Astrocyte (in vitro differentiated cells and primary cell): ENCODE measurements around the gene N4BP2.

Experiments used
- EZH2 ChIP-seq: IDR thresholded peaks from 2 replicates; pipeline ENCODE4 v1.6.1; 2012; ENCODE audit warnings: mild to moderate bottlenecking, low read length, inconsistent platforms; ENCODE audit not compliant: insufficient read depth
- TF ChIP-seq, protein P1 (sequence below): IDR thresholded peaks from 2 replicates; pipeline ENCODE4 v1.5.1; 2011; ENCODE audit warnings: low read depth, mild to moderate bottlenecking, inconsistent platforms, low read length, moderate library complexity; ENCODE audit not compliant: insufficient read depth

DNA sequence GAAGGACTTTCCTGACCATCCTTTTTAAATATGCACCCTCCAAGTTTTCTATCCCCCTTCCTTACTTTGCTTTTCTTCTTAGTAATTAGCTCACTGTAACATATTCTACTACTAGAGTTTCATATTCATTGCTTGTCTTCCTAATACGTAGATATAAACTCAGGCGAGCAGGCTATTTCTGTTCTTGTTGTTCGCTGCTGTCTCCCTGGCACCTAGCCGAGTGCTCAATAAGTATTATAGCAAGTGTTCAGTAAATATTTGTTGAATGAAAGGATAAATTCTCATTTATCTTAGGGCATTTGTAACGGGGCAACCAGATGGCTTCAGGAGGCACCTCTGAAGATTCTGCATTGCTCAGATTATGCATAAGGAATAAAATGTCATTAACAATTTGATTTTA, 133.4 kb downstream of the N4BP2 start:
- TF ChIP-seq, protein P1, sequence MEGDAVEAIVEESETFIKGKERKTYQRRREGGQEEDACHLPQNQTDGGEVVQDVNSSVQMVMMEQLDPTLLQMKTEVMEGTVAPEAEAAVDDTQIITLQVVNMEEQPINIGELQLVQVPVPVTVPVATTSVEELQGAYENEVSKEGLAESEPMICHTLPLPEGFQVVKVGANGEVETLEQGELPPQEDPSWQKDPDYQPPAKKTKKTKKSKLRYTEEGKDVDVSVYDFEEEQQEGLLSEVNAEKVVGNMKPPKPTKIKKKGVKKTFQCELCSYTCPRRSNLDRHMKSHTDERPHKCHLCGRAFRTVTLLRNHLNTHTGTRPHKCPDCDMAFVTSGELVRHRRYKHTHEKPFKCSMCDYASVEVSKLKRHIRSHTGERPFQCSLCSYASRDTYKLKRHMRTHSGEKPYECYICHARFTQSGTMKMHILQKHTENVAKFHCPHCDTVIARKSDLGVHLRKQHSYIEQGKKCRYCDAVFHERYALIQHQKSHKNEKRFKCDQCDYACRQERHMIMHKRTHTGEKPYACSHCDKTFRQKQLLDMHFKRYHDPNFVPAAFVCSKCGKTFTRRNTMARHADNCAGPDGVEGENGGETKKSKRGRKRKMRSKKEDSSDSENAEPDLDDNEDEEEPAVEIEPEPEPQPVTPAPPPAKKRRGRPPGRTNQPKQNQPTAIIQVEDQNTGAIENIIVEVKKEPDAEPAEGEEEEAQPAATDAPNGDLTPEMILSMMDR, result no peak
- no peak for TF ChIP-seq EZH2
